GM12865 (cell line): ENCODE data around the gene MOV10L1.

Experiments used
- DNase-seq: peaks from one replicate; pipeline ENCODE4 v3.0.0; 2010; ENCODE audit warnings: low read depth
- H3K4me3 ChIP-seq: 2 replicates; pipeline ENCODE4 v1.5.1; 2011; ENCODE audit warnings: mild to moderate bottlenecking, low read depth, low read length, control low read depth
- TF ChIP-seq, protein P1 (sequence below): IDR thresholded peaks from 2 replicates; pipeline ENCODE4 v1.5.1; 2011; ENCODE audit warnings: low read length, control low read depth, low read depth, inconsistent platforms; ENCODE audit not compliant: insufficient read depth; ENCODE audit errors: missing control alignments

MOV10L1 gene

DNA sequence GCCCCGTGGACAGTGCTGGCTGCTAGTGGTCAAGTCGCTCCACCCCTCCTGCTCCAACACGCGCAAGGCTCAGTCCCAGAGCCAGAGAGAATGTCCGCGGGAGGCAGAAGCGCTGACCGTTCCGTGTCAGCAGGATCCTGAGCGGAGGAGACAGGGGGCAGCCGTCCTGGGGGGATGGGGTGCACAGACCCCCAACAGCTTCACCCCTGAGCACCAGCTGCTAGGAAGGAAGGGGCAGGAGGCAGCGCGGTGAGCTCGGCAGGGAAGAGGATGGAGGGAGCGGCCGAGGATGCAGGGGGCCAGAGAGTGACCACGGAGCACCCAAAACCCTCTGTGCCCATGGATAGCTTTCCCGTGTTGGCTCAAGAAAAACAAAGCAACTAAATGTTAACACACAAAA lies 25.4 kb upstream of the MOV10L1 start:
- H3K4me3 ChIP-seq, result no peak overlapping the region
- no peak for DNase-seq
- TF ChIP-seq, protein P1, sequence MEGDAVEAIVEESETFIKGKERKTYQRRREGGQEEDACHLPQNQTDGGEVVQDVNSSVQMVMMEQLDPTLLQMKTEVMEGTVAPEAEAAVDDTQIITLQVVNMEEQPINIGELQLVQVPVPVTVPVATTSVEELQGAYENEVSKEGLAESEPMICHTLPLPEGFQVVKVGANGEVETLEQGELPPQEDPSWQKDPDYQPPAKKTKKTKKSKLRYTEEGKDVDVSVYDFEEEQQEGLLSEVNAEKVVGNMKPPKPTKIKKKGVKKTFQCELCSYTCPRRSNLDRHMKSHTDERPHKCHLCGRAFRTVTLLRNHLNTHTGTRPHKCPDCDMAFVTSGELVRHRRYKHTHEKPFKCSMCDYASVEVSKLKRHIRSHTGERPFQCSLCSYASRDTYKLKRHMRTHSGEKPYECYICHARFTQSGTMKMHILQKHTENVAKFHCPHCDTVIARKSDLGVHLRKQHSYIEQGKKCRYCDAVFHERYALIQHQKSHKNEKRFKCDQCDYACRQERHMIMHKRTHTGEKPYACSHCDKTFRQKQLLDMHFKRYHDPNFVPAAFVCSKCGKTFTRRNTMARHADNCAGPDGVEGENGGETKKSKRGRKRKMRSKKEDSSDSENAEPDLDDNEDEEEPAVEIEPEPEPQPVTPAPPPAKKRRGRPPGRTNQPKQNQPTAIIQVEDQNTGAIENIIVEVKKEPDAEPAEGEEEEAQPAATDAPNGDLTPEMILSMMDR, result no peak

DNA sequence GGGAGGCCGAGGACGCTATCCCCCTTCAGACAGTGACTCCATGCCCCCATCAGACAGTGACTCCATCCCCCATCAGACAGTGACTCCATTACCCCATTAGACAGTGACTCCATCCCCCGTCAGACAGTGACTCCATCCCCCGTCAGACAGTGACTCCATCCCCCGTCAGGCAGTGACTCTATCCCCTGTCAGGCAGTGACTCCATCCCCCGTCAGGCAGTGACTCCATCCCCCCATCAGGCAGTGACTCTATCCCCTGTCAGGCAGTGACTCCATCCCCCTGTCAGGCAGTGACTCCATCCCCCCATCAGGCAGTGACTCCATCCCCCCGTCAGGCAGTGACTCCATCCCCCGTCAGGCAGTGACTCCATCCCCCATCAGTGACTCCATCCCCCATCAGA lies 22.6 kb upstream of the MOV10L1 start:
- no peak overlapping the region for H3K4me3 ChIP-seq
- TF ChIP-seq, protein P1, result no peak
- no peak for DNase-seq

DNA sequence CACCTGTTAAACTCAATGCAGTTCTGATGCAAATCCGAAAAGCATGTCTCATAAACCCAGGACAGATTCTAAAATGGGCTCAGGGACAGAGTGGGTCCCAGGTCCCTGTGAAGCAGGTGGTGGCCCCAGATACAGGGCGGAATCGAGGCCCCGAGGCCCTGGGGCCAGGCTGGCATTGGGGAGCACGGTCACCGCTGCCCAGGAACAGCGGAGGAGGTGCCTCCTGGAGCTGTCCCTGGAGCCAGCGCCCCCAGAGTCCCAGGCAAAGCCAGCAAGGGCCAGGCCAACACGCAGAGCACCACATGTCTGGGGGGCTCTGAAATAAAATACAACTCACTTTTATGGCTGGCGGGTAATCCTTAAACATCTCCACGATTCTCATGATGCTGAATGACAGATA lies 21.7 kb upstream of the MOV10L1 start:
- no peak overlapping the region for H3K4me3 ChIP-seq

DNA sequence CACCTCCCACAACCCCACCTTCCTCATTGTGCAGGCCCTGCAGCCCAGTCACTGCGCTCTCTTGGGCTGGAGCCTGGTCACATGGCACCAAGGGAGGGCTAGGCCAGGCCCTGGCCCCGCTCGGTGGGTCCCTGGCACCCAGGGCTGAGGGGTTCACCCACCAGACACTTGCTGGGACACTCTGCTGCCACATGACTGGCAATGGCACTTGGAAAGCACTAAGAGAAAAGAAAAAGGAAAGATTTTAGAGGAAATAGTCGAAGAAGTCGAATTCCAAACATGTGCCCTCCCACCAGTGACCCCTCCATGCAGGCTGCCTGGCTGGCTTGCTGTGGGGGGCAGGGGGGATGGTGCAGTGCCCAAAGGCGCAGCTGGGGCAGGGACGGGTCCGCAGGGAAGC lies 19.4 kb upstream of the MOV10L1 start:
- TF ChIP-seq, protein P1, result no peak
- no peak for DNase-seq
- H3K4me3 ChIP-seq, result no peak overlapping the region

More for the DNA sequence above, 21.7 kb upstream of the MOV10L1 start:
- DNase-seq, result no peak
- TF ChIP-seq, protein P1, result no peak

DNA sequence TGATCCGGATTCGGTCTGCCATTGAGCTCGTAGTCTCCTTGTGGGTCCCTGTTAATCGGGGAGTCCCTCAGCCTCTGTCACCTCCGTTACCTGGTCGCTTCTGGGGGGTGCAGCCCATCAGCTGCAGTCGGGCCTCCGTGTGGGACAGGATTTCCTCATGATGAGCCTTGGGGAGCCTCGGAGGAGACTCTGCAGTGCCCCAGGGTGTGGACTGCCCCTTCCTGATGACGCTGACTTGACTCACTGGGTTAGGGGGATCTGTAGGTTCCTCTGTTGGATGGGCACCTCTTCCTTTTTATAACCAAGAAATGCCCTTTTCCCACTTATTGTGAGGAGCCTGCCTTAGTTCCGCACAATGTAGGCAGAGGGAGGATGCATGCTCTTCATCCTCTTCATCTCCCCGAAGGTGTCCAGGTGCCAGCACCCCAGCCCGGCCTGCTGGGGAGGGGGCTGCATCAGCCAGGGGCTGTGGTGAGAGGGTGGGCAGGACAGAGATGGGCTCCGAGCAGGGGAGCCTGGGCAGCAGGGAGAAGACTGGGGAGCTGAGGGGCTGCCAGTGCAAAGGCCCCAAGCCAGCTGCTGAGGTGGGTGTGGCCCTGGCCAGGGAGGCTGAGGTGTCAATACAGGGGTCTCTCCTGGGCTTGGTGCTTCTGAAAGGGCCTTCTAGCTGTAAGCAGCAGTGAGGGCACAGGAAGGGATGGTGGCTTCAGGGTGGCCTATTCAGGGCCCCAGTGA lies 18.2 kb upstream of the MOV10L1 start:
- no peak for DNase-seq
- no peak overlapping the region for H3K4me3 ChIP-seq
- TF ChIP-seq, protein P1, result no peak

DNA sequence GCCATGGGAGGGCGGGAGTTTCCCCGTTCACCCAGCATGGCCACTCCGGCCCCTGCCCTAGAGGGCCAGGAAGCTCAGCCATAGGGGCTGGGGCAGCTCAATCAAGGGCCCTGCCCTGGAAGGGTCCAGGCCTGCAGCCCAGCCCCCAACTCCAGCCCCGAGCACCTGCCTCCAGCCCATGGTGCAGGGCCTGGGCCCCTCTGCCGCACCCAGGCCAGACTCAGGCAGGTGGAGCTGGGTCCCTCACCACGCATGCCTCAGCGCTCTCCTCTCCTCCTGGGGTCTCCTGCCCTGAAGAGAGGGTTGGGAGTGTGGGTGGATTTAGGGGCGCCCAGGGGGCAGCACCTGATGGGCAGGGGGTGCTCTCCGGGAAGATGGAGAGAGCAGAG lies 17.6 kb upstream of the MOV10L1 start:
- TF ChIP-seq, protein P1, result no peak
- DNase-seq, result no peak
- H3K4me3 ChIP-seq, result no peak overlapping the region
